Measurements from ENCODE around the gene SPATA7.

Gene SPATA7

GRCh38 chr14:88481794-88482193, 96.3 kb downstream of the SPATA7 start:
- DNase-seq (ENCODE audit: low read depth in 2 of 2) = no peak

GRCh38 chr14:88482524-88482923, 97.1 kb downstream of the SPATA7 start:
- DNase-seq (ENCODE audit: low read depth in 2 of 2) = no peak

Data from activated CD8-positive, alpha-beta memory T cell treated with anti-CD3 and anti-CD28 coated beads for 4 hours (primary cell).